ENCODE data around the gene PELI2. TPM values are rescaled to one million over a fixed set of nuclear protein-coding genes. Genes with fewer than 3 reads are reported as not detected.

Gene PELI2
- total and polyA plus RNA-seq, 2 of the 4 experiments (the other 2 are of a cell fraction): 6.0 to 36.7 TPM

- Histone ChIP-seq H3K36me3 (ENCODE audit: control insufficient read depth, insufficient read depth, low read length) (peaks cover 20% of the 10 kb centered on the region), H2BK5ac (ENCODE audit: low read depth, low read length, poor library complexity, severe bottlenecking) (no peak overlapping the region), H3K14ac (replicated peaks; ENCODE audit: low read depth, low read length) (no peak overlapping the region), H2BK15ac (ENCODE audit: low read depth, low read length) (no peak overlapping the region), H3K4me1 (ENCODE audit: control insufficient read depth, insufficient read depth, low read length) (no peaks in the 10 kb centered on the region; the same call in 1 of the 2 replicates), H2BK20ac (ENCODE audit: low read depth, low read length) (no peak overlapping the region), H4K5ac (ENCODE audit: low read depth, low read length) (no peak overlapping the region), H3K4ac (ENCODE audit: low read depth, low read length) (no peak overlapping the region; the same call in 1 of the 2 replicates), H3K18ac (ENCODE audit: low read depth, low read length) (no peak overlapping the region), H3K9ac (ENCODE audit: low read depth, low read length) (no peak overlapping the region), H2AFZ (replicated peaks; ENCODE audit: low read length, poor library complexity) (no peak overlapping the region), H3K27ac (ENCODE audit: insufficient read depth, low read length) (no peak overlapping the region), H3K23ac (ENCODE audit: low read depth, low read length) (no peak overlapping the region), H3K56ac (ENCODE audit: extremely low read depth, insufficient read depth, low read length) (no peak overlapping the region), H4K20me1 (ENCODE audit: insufficient read depth, low read length) (no peaks in the 10 kb centered on the region), H3K27me3 (ENCODE audit: control insufficient read depth, insufficient read depth, low read length) (no peaks in the 10 kb centered on the region), H2AK9ac (replicated peaks; ENCODE audit: low read depth, low read length, poor library complexity) (no peak overlapping the region), H4K8ac (ENCODE audit: low read depth in 2 of 2, low read length in 2 of 2) (no peak overlapping the region), H4K91ac (ENCODE audit: insufficient read depth, low read depth, low read length) (no peak overlapping the region; the same call in 1 of the 2 replicates), H2BK120ac (ENCODE audit: low read depth, low read length) (no peak overlapping the region), H3K79me1 (ENCODE audit: low read depth in 1 of 2, low read length in 2 of 2) (no peaks in the 10 kb centered on the region), H3K9me3 (ENCODE audit: control insufficient read depth, insufficient read depth, low read length) (no peaks in the 10 kb centered on the region), H3K9me1 (ENCODE audit: insufficient read depth, low read length) (peaks cover 9% of the 10 kb centered on the region; the same call in 1 of the 2 replicates), H3K4me3 (ENCODE audit: insufficient read depth, low read depth, low read length) (no peak overlapping the region), H3K4me2 (ENCODE audit: low read depth, low read length) (no peak overlapping the region), H2AK5ac (ENCODE audit: low read depth, low read length) (no peak overlapping the region)
- dilution Hi-C loops (cut with HindIII; ENCODE audit: low sequenced_read_pairs, unreplicated experiment): no loop called here
- no TSS peak for BruUV-seq (replicated peaks)
- CTCF ChIA-PET: no interaction called here
- in situ Hi-C loops (cut with MboI; ENCODE audit: low sequenced_read_pairs): no loop called here
- DNase-seq (no peak), ATAC-seq (ENCODE audit: low read depth) (no peak)
- TF ChIP-seq POLR2A (IDR thresholded peaks at IDR 0.05; ENCODE audit: low read depth, low read length): no peak
- no peak for TF ChIP-seq RCOR1 (IDR thresholded peaks at IDR 0.05; ENCODE audit: insufficient replicate concordance, low read length)
- no peak for TF ChIP-seq CHD1 (IDR thresholded peaks at IDR 0.05; ENCODE audit: low read depth, low read length)
- TF ChIP-seq NFE2L2 (IDR thresholded peaks at IDR 0.05; ENCODE audit: low read depth, low read length): no peak
- no peak for TF ChIP-seq SMC3 (IDR thresholded peaks at IDR 0.05; ENCODE audit: low read depth, low read length)
- no peak for TF ChIP-seq MAFK (IDR thresholded peaks at IDR 0.05; ENCODE audit: low read depth, low read length)
- no peak for TF ChIP-seq CEBPB (IDR thresholded peaks at IDR 0.05; ENCODE audit: low read depth, low read length)
- TF ChIP-seq CTCF (conservative IDR thresholded peaks at IDR 0.05; ENCODE audit: low read depth, low read length): no peak
- TF ChIP-seq MXI1 (IDR thresholded peaks at IDR 0.05; ENCODE audit: borderline replicate concordance, low read depth, low read length): no peak
- TF ChIP-seq, protein P1, sequence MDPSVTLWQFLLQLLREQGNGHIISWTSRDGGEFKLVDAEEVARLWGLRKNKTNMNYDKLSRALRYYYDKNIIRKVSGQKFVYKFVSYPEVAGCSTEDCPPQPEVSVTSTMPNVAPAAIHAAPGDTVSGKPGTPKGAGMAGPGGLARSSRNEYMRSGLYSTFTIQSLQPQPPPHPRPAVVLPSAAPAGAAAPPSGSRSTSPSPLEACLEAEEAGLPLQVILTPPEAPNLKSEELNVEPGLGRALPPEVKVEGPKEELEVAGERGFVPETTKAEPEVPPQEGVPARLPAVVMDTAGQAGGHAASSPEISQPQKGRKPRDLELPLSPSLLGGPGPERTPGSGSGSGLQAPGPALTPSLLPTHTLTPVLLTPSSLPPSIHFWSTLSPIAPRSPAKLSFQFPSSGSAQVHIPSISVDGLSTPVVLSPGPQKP (IDR thresholded peaks at IDR 0.05; ENCODE audit: borderline replicate concordance, low read depth, low read length): no peak
- no peak for TF ChIP-seq MAZ (IDR thresholded peaks at IDR 0.05; ENCODE audit: borderline replicate concordance, low read depth, low read length)
- no peak for TF ChIP-seq FOS (IDR thresholded peaks at IDR 0.05; ENCODE audit: low read depth, low read length)
- TF ChIP-seq RFX5 (IDR thresholded peaks at IDR 0.05; ENCODE audit: low read depth, low read length): no peak
- TF ChIP-seq BHLHE40 (IDR thresholded peaks at IDR 0.05; ENCODE audit: low read depth, low read length): no peak
- no CpG with 5 or more reads among the region's 2 CpGs for WGBS, 2 experiments (ENCODE audit: extremely low coverage in 2 of 2, insufficient read length in 1 of 2)
- intact Hi-C loops (cut with micrococcal nuclease): no loop called here
- POLR2A ChIA-PET (ENCODE audit: unreplicated experiment): no interaction called here
Measured at GRCh38 chr14:56289155-56289554, 170.9 kb downstream of the PELI2 start.
